Pancreas (tissue), 10 donors: Measurements from ENCODE around the gene MTMR1. TPM values are rescaled to one million over a fixed set of nuclear protein-coding genes. Genes with fewer than 3 reads are reported as not detected.

ENCODE experiments used
- ATAC-seq, 4 donors: fragments of 200-7000 bp; cut with Tn5 transposase; one replicate each; pipeline versions ENCODE4 v1.8.0 to v1.9.1; 2020; ENCODE audit warnings: mild to moderate bottlenecking in 4 of 4, moderate library complexity in 4 of 4
- DNase-seq, 6 donors: peaks; one replicate each; pipeline ENCODE4 v3.0.0-alpha.2; 2020
- FAIRE-seq: peaks from 2 replicates; lab custom pipeline; 2012; peaks lifted over from hg19 to GRCh38; lab: Jason Lieb, UNC
- H3K27ac ChIP-seq, 4 donors: fragments of 200-600 bp; sonication (generic); 1 replicate in 3 of 4; 2 replicates in 1 of 4; pipeline versions ENCODE4 v1.5.0 to v1.8.0; 2020
- H3K27me3 ChIP-seq, 4 donors: fragments of 200-600 bp; one replicate each; pipeline ENCODE4 v1.8.0; 2021
- H3K36me3 ChIP-seq, 3 donors: fragments of 200-600 bp; sonication (generic) in 1 of 3; one replicate each; pipeline versions ENCODE4 v1.5.0 to v1.8.0; 2020 to 2021
- H3K4me1 ChIP-seq, 3 donors: fragments of 200-600 bp; one replicate each; pipeline ENCODE4 v1.8.0; 2021
- H3K4me3 ChIP-seq, 4 donors: fragments of 200-600 bp; sonication (generic) in 2 of 4; one replicate each; pipeline versions ENCODE4 v1.5.0 to v1.8.0; 2020 to 2021
- H3K9me3 ChIP-seq, 4 donors: fragments of 200-600 bp; one replicate each; pipeline ENCODE4 v1.8.0; 2021
- WGBS, 2 donors: extraction: QIAGEN DNeasy Blood & Tissue Kit; methylation state at CpG; one replicate each; pipeline ENCODE4 v1.1.7; 2013; 5-methylcytosine and 5-hydroxymethylcytosine counted together
- intact Hi-C, 3 donors: fragments of 100-400 bp; cut with DNase I; formaldehyde crosslinking; loops; one replicate each; pipeline versions ENCODE4 v1.11.1 to v1.14.2; 2022
- polyA plus RNA-seq, 2 donors: library from polyadenylated mRNA; stranded (reverse); fragments of 200-250 nt; gene quantifications; one replicate each; pipeline ENCODE4 v1.2.3, GENCODE V29; 2013
- total RNA-seq, 6 donors: library from RNA; stranded (reverse); fragmentation: NEBNext Ultra II Directional in 4 of 6; extraction: Animal tissue kit (Norgen Biotek cat#: 25700) in 4 of 6; gene quantifications; one replicate each; pipeline versions ENCODE4 v1.2.1 to v1.2.4, GENCODE V29; 2021 to 2023
- TF ChIP-seq, protein P1 (sequence below), 4 donors: fragments of 200-600 bp; sonication (generic) in 3 of 4; IDR thresholded peaks; one replicate each; pipeline versions ENCODE4 v1.5.0 to v1.8.0; 2021; ENCODE audit warnings: antibody characterized with exemption in 4 of 4
- donor health status: healthy with polysubstance abuse.
- donor health status: DM: no; HTN: no; CAD: no; lungs with moderate emphysema.
- donor health status: DM: no; HTN: no; CAD: no.
- donor health status: control.
- donor health status: control.
- donor health status: Bipolar disorder and iron deficiency.
- donor health status: DM: yes; HTN: yes; CAD: no.
- donor health status: DM: no; HTN: no; CAD: no.
- donor health status: DM: no; HTN: no; CAD: no.
- donor health status: DM: yes; HTN: yes; CAD: no.

MTMR1 gene
- total and polyA plus RNA-seq, 8 donors = 6.8 to 14.0 (median 10.2) TPM

DNA sequence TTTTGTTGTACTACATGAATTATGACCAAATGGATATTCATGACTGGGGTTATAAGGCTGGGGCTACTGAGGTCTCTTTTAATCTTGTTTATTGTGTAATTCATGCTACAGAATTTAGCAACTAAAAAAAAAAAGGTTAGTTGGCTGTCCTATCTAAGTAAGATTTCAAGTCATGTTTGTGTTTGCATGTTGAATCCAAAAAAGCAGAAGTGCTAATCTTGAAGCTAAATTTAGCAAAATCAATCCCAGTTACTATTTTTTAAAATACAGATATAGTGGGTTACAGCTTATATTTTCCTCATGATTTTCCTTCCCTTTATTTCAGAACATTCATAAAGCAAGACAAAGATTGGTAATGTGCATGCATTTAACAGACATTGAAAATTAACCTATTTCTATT lies 19.4 kb downstream of the MTMR1 start:
- DNase-seq (no peak), ATAC-seq (no peak)

DNA sequence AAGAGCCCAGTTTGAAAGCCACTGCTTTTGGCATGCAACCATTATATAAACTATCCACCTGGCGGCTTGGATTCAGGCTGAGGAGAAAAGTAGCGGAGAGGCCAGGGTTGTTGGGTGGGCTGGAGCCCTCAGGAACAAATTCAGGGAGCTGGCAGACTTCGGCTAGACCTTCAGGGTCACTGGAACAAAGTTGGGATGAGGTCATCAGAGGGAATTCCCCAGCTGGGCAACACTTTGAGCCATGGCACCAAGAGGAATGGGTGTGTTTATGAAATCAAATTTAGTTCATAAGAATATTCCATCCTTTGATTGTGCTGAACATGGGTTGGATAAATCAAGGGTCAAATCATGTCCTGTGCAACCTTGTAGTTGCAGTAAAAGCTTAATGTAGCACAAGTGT lies 22.0 kb downstream of the MTMR1 start:
- WGBS, 2 donors = 41 to 54% methylated on average over 3 of the region's 3 CpGs
- Histone ChIP-seq H3K27me3 (peaks cover 0 to 4% (median 0%) of the 10 kb centered on the region in 4 donors), H3K9me3 (no peaks in the 10 kb centered on the region), H3K4me1 (peaks cover 0 to 5% (median 0%) of the 10 kb centered on the region in 3 donors), H3K4me3 (no peak overlapping the region), H3K27ac (no peak overlapping the region), H3K36me3 (no peaks in the 10 kb centered on the region)
- TF ChIP-seq, protein P1, sequence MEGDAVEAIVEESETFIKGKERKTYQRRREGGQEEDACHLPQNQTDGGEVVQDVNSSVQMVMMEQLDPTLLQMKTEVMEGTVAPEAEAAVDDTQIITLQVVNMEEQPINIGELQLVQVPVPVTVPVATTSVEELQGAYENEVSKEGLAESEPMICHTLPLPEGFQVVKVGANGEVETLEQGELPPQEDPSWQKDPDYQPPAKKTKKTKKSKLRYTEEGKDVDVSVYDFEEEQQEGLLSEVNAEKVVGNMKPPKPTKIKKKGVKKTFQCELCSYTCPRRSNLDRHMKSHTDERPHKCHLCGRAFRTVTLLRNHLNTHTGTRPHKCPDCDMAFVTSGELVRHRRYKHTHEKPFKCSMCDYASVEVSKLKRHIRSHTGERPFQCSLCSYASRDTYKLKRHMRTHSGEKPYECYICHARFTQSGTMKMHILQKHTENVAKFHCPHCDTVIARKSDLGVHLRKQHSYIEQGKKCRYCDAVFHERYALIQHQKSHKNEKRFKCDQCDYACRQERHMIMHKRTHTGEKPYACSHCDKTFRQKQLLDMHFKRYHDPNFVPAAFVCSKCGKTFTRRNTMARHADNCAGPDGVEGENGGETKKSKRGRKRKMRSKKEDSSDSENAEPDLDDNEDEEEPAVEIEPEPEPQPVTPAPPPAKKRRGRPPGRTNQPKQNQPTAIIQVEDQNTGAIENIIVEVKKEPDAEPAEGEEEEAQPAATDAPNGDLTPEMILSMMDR (IDR thresholded peaks at IDR 0.05) = no peak
- FAIRE-seq (no peak), ATAC-seq (peak; percentile 74 to 85 (median 80)), DNase-seq (peak in 2 of 6 donors; percentile 26 to 36)
- intact Hi-C loops = no loop called here

More for the DNA sequence above, 19.4 kb downstream of the MTMR1 start:
- Histone ChIP-seq H3K4me3 (no peak overlapping the region), H3K4me1 (peaks cover 0 to 5% (median 0%) of the 10 kb centered on the region in 3 donors), H3K36me3 (no peaks in the 10 kb centered on the region), H3K9me3 (no peaks in the 10 kb centered on the region), H3K27ac (no peak overlapping the region), H3K27me3 (peaks cover 0 to 4% (median 0%) of the 10 kb centered on the region in 4 donors)
- FAIRE-seq = no peak
- TF ChIP-seq, protein P1 (IDR thresholded peaks at IDR 0.05) = no peak
- intact Hi-C loops = no loop called here

DNA sequence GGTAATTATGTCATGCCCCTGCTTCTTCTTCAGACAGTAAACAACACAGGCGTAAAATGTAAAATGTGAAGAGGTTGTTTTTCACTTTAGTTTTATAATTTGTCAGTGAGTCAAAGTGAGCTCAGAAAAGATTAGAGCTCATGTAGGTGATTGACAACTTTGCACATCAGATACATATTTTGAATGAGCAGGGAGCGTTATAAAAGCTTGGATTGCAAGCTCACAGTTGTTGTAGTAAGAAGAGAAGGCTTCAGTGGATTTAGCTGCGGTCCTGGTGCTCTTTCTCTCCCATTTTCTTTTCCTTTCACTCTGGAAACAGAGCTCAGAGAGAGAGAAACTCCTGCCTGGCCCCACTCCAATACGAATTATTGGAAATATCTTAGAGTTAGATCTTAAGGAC lies 26.4 kb downstream of the MTMR1 start:
- WGBS, 2 donors = 60 to 77% methylated on average over 4 of the region's 4 CpGs
- no peak for ATAC-seq
- Histone ChIP-seq H3K27me3 (peaks cover 0 to 4% (median 0%) of the 10 kb centered on the region in 4 donors), H3K27ac (no peak overlapping the region), H3K9me3 (no peaks in the 10 kb centered on the region), H3K4me3 (no peak overlapping the region), H3K4me1 (no peaks in the 10 kb centered on the region), H3K36me3 (no peaks in the 10 kb centered on the region)
- intact Hi-C loops = no loop called here
- TF ChIP-seq, protein P1 (IDR thresholded peaks at IDR 0.05) = no peak
- no peak for FAIRE-seq
- DNase-seq = no peak

GRCh38 chrX:150729956-150730355 lies 36.8 kb downstream of the MTMR1 start:
- FAIRE-seq (no peak), DNase-seq (no peak), ATAC-seq (no peak)
- no peaks in the 10 kb centered on the region for H3K27me3 ChIP-seq
- H3K4me3 ChIP-seq = no peak overlapping the region
- TF ChIP-seq, protein P1 (IDR thresholded peaks at IDR 0.05) = no peak
- no peaks in the 10 kb centered on the region for H3K4me1 ChIP-seq
- intact Hi-C loops = no loop called here
- H3K27ac ChIP-seq = no peak overlapping the region
- WGBS, 2 donors = 70 to 85% methylated on average over 5 of the region's 5 CpGs
- H3K36me3 ChIP-seq = no peaks in the 10 kb centered on the region
- no peaks in the 10 kb centered on the region for H3K9me3 ChIP-seq

DNA sequence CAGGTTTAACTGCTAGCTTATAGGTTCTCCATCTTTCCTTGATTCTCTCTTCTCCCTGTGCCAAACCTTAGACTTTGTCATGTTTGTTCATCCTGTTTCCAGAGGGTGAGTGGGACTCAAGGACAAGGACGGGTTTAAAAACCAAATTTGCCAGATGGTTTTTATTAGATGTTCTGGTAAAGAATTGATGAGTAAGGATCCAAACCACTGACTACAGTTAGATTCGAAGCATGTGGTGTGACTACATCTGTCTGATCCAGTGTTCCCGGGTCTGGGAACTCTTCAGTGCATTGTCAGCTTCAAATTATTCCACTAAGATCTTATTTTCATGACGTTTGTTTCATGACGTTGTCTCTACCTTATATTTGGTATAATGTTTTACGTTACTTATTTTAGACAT lies 37.5 kb downstream of the MTMR1 start:
- Histone ChIP-seq H3K4me1 (no peaks in the 10 kb centered on the region), H3K27me3 (no peaks in the 10 kb centered on the region), H3K36me3 (peaks cover 0 to 4% (median 0%) of the 10 kb centered on the region in 3 donors), H3K27ac (no peak overlapping the region), H3K4me3 (no peak overlapping the region), H3K9me3 (no peaks in the 10 kb centered on the region)
- intact Hi-C loops = no loop called here
- FAIRE-seq (no peak), ATAC-seq (no peak), DNase-seq (no peak)
- TF ChIP-seq, protein P1 (IDR thresholded peaks at IDR 0.05) = no peak
- WGBS, 2 donors = 69 to 81% methylated on average over 6 of the region's 6 CpGs
